Spinal cord (tissue), 10 donors: Measurements from ENCODE around the gene VPS26A. TPM values are rescaled to one million over a fixed set of nuclear protein-coding genes. Genes with fewer than 3 reads are reported as not detected.
"Not testable (repeated sequence)": the region's sequence is repeated elsewhere in the genome, so short reads cannot be mapped to it uniquely, and the experiment has no call there.

Experiments used
- DNase-seq, 6 donors: peaks; one replicate each; pipeline versions ENCODE4 v3.0.0 to v3.0.0-alpha.2; 2013 to 2015; ENCODE audit warnings: low spot score in 6 of 6, low read depth in 4 of 6
- H3K27ac ChIP-seq: one replicate; pipeline ENCODE4 v1.5.1; 2013; ENCODE audit warnings: low read depth, low read length, control low read depth
- H3K27me3 ChIP-seq: one replicate; pipeline ENCODE4 v1.6.1; 2013; ENCODE audit warnings: low read length; ENCODE audit not compliant: control insufficient read depth, insufficient read depth
- H3K36me3 ChIP-seq: one replicate; pipeline ENCODE4 v1.6.1; 2013; ENCODE audit warnings: low read length; ENCODE audit not compliant: control insufficient read depth, insufficient read depth
- H3K4me1 ChIP-seq: one replicate; pipeline ENCODE4 v1.6.1; 2013; ENCODE audit warnings: low read length; ENCODE audit not compliant: control insufficient read depth, insufficient read depth
- H3K4me3 ChIP-seq: one replicate; pipeline ENCODE4 v1.5.1; 2013; ENCODE audit warnings: low read depth, low read length, control low read depth
- H3K9me3 ChIP-seq: one replicate; pipeline ENCODE4 v1.6.1; 2013; ENCODE audit warnings: low read length; ENCODE audit not compliant: control insufficient read depth, insufficient read depth
- WGBS: methylation state at CpG from one replicate; pipeline ENCODE4 v1.1.5; 2013; ENCODE audit warnings: missing lambda C conversion rate; ENCODE audit not compliant: insufficient coverage; 5-methylcytosine and 5-hydroxymethylcytosine counted together
- polyA plus RNA-seq, 2 donors: library from polyadenylated mRNA; unstranded; fragments of 120-200 nt; gene quantifications; one replicate each; pipeline ENCODE4 v1.2.1, GENCODE V29; 2013; ENCODE audit not compliant: insufficient read length in 2 of 2
- total RNA-seq, 2 donors: library from RNA; depleted of rRNA in 1 of 2; stranded (reverse); fragments of 120-200 nt in 1 of 2; fragments of >200 nt in 1 of 2; gene quantifications; one replicate each; pipeline versions ENCODE4 v1.2.3 to v1.2.4, GENCODE V29; 2013 to 2014
- donor health status: healthy.

The VPS26A gene
- total and polyA plus RNA-seq, 4 donors = 32.0 to 70.1 (median 50.0) TPM

DNA sequence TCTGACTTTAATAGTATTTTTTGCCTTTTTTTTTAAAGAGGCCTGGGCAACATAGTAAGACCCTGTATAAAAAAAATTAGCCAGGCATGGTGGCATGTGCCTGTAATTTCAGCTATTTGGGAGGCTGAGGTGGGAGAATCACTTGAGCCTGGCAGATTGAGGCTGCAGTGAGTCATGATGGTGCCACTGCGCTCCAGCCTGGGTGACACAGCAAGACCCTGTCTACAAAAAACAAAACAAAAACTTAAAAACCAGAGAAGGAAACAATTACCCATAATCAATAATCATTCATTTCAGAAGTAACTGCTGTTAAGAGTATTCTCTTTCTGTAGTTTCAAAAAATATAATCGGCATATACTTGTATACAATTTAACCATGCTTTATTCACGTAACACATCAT is 28.0 kb downstream of the VPS26A start:
- DNase-seq = no peak
- H3K27me3 ChIP-seq = no peaks in the 10 kb centered on the region
- H3K27ac ChIP-seq = no peak overlapping the region
- no peaks in the 10 kb centered on the region for H3K4me1 ChIP-seq
- no peak overlapping the region for H3K4me3 ChIP-seq
- WGBS = no CpG with 5 or more reads among the region's 3 CpGs
- H3K36me3 ChIP-seq = no peaks in the 10 kb centered on the region
- H3K9me3 ChIP-seq = no peaks in the 10 kb centered on the region

DNA sequence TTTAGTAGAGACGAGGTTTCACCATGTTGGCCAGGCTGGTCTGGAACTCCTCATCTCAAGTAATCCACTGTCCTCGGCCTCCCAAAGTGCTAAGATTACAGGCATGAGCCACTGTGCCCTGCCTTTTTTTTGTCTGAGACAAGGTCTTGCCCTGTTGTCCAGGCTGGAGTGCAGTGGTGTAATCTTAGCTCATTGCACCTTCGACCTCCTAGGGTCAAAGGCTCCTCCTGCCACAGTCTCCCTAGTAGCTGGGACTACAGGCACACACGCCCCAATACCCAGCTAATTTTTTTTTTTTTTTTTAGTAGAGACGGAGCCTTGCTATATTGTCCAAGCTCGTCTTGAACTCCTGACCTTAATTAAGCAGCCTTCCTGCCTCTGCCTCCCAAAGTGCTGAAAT is 29.2 kb downstream of the VPS26A start:
- WGBS = 87% methylated on average over 3 of the region's 6 CpGs
- H3K27me3 ChIP-seq = no peaks in the 10 kb centered on the region
- DNase-seq = no peak
- H3K36me3 ChIP-seq = no peaks in the 10 kb centered on the region
- H3K27ac ChIP-seq = no peak overlapping the region
- H3K4me3 ChIP-seq = no peak overlapping the region
- no peaks in the 10 kb centered on the region for H3K4me1 ChIP-seq
- no peaks in the 10 kb centered on the region for H3K9me3 ChIP-seq

DNA sequence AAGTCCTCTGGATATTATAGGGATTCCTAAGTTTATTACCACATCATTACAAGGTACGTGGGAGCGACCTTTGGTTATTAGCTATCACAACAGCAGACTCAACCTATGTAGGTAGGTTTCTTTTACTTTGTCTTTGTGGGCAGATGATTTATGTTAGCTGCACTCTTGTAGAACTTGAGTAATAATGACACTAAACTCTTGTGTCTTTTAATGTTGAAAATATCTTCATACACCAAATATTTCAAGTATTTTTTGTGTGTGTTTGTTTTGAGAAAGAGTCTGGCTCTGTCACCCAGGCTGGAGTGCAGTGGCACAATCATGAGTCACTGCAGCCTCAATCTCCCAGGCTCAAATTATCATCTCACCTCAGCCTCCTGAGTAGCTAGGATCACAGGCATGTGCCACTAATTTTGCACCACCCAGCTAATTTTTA is 36.8 kb downstream of the VPS26A start:
- Histone ChIP-seq H3K27me3 (no peaks in the 10 kb centered on the region), H3K27ac (no peak overlapping the region), H3K4me3 (no peak overlapping the region), H3K4me1 (no peaks in the 10 kb centered on the region), H3K9me3 (no peaks in the 10 kb centered on the region), H3K36me3 (peaks cover 27% of the 10 kb centered on the region)
- DNase-seq = no peak
- WGBS = no CpG with 5 or more reads among the region's 2 CpGs

DNA sequence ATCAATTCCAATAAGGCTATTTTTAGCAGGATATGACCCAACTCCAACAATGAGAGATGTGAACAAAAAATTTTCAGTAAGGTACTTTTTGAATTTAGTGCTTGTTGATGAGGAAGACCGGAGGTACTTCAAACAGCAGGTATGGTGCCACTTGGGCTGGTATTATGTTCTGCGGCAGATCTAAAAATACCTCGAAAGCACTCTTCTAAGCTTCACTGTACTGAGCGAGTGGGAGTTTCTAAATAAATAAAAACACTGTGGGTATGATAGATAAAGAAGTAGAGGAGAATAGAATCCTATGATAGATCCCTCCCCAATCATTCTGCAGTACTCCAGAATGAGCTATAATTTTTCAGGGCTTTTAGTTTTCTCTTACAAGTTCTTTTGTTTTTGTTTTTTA is 44.5 kb downstream of the VPS26A start:
- no peak for DNase-seq
- Histone ChIP-seq H3K4me1 (no peaks in the 10 kb centered on the region), H3K9me3 (no peaks in the 10 kb centered on the region), H3K4me3 (no peak overlapping the region), H3K27ac (no peak overlapping the region), H3K36me3 (peaks cover 31% of the 10 kb centered on the region), H3K27me3 (no peaks in the 10 kb centered on the region)
- WGBS = no CpG with 5 or more reads among the region's 4 CpGs

DNA sequence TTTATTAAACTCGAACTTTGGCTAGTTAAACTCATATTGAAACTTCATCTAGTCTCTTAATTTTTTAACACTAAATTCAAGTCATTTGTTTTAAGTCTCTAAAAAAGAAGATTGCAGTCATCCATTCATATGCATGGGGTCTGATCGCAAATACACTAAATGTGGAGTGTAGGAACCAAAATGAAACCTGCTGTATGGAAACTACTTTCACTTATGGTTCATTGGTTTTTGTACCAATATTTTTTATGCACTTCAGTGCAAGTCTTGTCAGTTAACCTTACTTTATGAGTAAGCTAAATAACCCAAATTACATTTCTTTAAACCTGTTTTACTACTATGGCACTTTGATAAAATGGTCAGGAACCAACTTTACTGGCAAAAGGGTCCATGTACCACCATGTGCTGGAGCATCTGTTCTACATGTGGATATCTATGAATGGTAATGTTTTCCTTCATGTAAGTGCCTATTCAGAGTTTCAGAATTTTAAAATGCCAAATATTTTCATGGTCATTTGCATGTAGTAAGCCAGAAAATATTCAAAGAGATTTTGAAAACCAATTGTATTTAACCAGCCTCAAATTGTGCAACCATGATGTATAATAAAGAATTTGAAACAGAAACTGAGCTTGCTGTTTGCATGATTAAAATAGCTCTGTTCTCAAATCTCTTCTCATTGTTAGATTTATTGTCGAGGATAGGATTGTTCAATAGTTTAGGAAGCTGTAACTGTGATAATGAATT is 48.4 kb downstream of the VPS26A start:
- H3K27me3 ChIP-seq = no peaks in the 10 kb centered on the region
- peaks cover 17% of the 10 kb centered on the region for H3K36me3 ChIP-seq
- no peaks in the 10 kb centered on the region for H3K4me1 ChIP-seq
- no peak overlapping the region for H3K4me3 ChIP-seq
- no peak overlapping the region for H3K27ac ChIP-seq
- no peak for DNase-seq
- no CpG with 5 or more reads among the region's 3 CpGs for WGBS
- no peaks in the 10 kb centered on the region for H3K9me3 ChIP-seq

DNA sequence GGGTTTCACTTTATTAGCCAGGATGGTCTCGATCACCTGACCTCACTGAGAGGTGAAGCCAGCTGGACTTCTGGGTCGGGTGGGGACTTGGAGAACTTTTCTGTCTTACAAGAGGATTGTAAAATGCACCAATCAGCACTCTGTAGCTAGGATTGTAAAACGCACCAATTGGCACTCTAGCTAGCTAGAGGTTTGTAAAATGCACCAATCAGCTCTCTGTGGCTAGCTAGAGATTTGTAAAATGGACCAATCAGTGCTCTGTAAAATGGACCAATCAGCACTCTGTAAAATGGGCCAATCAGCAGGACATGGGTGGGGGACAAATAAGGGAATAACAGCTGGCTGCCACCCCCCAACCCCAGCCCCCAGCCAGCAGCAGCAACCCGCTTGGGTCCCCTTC is 51.3 kb downstream of the VPS26A start:
- H3K9me3 ChIP-seq, H3K4me1 ChIP-seq, DNase-seq, H3K27ac ChIP-seq, H3K4me3 ChIP-seq, H3K27me3 ChIP-seq: not testable (repeated sequence)
- peaks cover 10% of the 10 kb centered on the region for H3K36me3 ChIP-seq
- WGBS = 77% methylated on average over 4 of the region's 4 CpGs

DNA sequence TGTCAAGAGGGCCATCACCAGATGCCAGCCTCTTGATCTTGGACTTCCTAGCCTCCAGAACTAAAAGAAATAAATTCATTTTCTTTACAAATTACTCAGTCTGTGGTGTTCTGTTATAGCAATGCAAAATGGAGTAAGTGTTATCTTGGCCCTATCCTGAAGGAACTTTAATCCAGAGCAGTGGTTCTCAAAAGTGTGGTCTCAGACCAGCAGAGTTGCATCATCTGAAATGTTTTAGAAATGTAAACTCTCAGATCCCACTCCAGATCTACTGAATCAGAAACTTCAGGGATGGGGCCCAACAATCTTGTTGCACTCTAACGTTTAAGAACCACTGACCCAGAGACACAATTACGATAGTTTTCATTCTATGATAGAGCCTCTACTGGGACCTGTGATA is 52.8 kb downstream of the VPS26A start:
- peaks cover 11% of the 10 kb centered on the region for H3K36me3 ChIP-seq
- no peak overlapping the region for H3K27ac ChIP-seq
- H3K9me3 ChIP-seq = no peaks in the 10 kb centered on the region
- no CpG with 5 or more reads among the region's 2 CpGs for WGBS
- H3K4me1 ChIP-seq = peaks cover 6% of the 10 kb centered on the region
- no peak for DNase-seq
- H3K27me3 ChIP-seq = no peaks in the 10 kb centered on the region
- H3K4me3 ChIP-seq = no peak overlapping the region

DNA sequence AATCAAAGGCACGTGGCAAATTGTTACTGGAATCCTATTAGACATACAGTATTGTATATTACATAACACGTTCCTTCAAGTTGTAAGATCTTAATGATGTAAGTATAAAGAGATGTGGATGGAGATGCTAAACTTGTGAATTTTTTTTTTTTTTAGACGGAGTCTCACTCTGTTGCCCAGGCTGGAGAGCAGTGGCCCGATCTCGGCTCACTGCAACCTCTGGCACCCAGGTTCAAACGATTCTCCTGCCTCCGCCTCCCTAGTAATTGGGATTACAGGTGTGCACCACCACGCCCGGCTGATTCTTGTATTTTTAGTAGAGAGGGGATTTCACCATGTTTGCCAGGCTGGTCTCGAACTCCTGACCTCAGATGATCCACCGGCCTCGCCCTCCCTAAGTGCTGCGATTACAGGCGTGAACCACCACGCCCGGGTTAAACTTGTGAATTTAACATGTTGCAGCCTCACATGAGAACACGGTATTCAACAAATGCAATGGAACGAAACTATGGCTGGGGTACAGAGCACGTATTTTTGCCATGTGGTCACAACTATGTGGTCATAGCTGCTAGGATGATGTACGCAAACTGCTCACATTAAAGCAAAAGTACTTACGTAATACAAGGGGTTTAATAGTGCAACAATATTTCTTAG is 55.2 kb downstream of the VPS26A start:
- 37% methylated on average over 15 of the region's 21 CpGs for WGBS
- Histone ChIP-seq H3K9me3 (no peaks in the 10 kb centered on the region), H3K27ac (no peak overlapping the region), H3K4me1 (peaks cover 6% of the 10 kb centered on the region), H3K36me3 (peaks cover 12% of the 10 kb centered on the region), H3K4me3 (peak overlapping the region; percentile 99), H3K27me3 (no peaks in the 10 kb centered on the region)
- DNase-seq = no peak

DNA sequence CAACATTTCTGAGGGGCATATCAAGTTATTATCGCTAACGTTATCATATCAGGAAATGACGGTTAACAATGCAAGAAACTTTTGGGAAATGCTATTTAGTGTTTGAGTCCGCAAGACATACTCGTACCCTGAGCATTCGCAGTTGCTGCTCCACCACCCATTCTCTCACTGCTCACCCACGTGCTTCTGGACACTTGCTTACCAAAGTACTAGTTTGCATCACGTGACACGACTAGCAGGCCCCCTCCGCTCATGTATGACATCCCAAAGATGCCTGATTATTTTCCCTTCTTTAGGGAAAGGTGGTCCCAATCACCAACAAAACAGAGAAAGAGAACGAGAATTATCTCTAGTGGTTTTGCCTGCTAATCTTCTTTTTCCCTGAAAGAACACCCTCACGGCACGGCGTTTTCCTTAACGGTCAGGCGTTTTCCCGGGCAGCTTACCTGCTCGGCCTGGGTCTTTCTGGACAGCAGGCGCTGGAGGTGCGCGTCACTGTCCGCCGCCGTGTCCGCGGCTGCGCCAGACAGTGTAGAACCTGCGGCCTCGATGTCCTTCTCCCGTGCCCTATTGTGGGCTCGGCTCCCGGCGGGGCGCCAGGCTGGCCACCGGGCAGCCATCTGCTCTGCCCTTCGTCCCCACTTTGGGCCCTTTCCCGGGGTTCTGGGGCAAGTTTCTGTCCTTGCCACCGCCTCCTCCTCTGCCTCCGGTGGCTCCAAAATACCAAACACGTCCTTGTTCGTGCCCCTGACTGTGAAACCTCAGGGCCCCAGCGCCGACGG is 56.0 kb downstream of the VPS26A start, which contains the start of gene SUPV3L1:
TSS of gene SUPV3L1 (plus strand) at position 492 of the 782 bp plus-strand sequence. CDS start at position 550, 58 bp downstream.
- Histone ChIP-seq H3K36me3 (peaks cover 15% of the 10 kb centered on the region), H3K27me3 (no peaks in the 10 kb centered on the region), H3K9me3 (no peaks in the 10 kb centered on the region), H3K4me1 (peaks cover 6% of the 10 kb centered on the region), H3K27ac (peak within 1 kb of the TSS; percentile 96), H3K4me3 (peak within 1 kb of the TSS; percentile 99)
- DNase-seq = peak; percentile 91 to 99 (median 94)
- under 1% methylated on average over 37 of the region's 44 CpGs for WGBS
